Calu3 (cell line): ENCODE measurements around the gene HOMEZ. TPM values are rescaled to one million over a fixed set of nuclear protein-coding genes. Genes with fewer than 3 reads are reported as not detected.

Experiments
- BruUV-seq: library from RNA; stranded (reverse); fragments of 400-500 nt; replicated peaks from 2 replicates; lab custom pipeline; 2021; lab: Mats Ljungman, UMichigan
- CTCF ChIA-PET: fragments of 300-600 bp; sonication (Branson Sonifier 250); formaldehyde crosslinking; loops from one replicate; lab custom pipeline; 2022; ENCODE audit warnings: antibody characterized with exemption; lab: Charles Lee
- DNase-seq: peaks from one replicate; pipeline ENCODE4 v3.0.0; 2022
- H3K27ac Mint-ChIP-seq: one replicate; pipeline ENCODE4 v1.8.0; 2022; ENCODE audit warnings: mixed read lengths; ENCODE audit not compliant: unreplicated experiment
- H3K27me3 Mint-ChIP-seq: one replicate; pipeline ENCODE4 v1.8.0; 2022; ENCODE audit warnings: mixed read lengths; ENCODE audit not compliant: unreplicated experiment
- H3K36me3 Mint-ChIP-seq: one replicate; pipeline ENCODE4 v1.8.0; 2022; ENCODE audit warnings: mild to moderate bottlenecking, moderate library complexity, mixed read lengths; ENCODE audit not compliant: insufficient read depth, unreplicated experiment
- H3K4me1 Mint-ChIP-seq: one replicate; pipeline ENCODE4 v1.8.0; 2022; ENCODE audit warnings: mild to moderate bottlenecking, low read depth, mixed read lengths; ENCODE audit not compliant: unreplicated experiment
- H3K4me3 Mint-ChIP-seq: one replicate; pipeline ENCODE4 v1.8.0; 2022; ENCODE audit warnings: mild to moderate bottlenecking, low read depth, moderate library complexity, mixed read lengths; ENCODE audit not compliant: unreplicated experiment
- H3K9me3 Mint-ChIP-seq: one replicate; pipeline ENCODE4 v1.8.0; 2022; ENCODE audit warnings: low read depth, mixed read lengths; ENCODE audit not compliant: unreplicated experiment
- intact Hi-C: fragments of 100-400 bp; cut with micrococcal nuclease; formaldehyde crosslinking; loops from one replicate; pipeline ENCODE4 v1.10.0; 2022; ENCODE audit not compliant: unreplicated experiment
- total RNA-seq: library from RNA; stranded (reverse); gene quantifications from 2 replicates; pipeline ENCODE4 v1.2.3, GENCODE V29; 2022
- TF ChIP-seq, protein P1 (sequence below): fragments of 200-600 bp; IDR thresholded peaks from one replicate; pipeline ENCODE4 v1.8.0; 2022; ENCODE audit warnings: antibody characterized with exemption; ENCODE audit not compliant: unreplicated experiment

HOMEZ gene
- total RNA-seq, 1 experiment from 2014 or later: 19.3 TPM

DNA sequence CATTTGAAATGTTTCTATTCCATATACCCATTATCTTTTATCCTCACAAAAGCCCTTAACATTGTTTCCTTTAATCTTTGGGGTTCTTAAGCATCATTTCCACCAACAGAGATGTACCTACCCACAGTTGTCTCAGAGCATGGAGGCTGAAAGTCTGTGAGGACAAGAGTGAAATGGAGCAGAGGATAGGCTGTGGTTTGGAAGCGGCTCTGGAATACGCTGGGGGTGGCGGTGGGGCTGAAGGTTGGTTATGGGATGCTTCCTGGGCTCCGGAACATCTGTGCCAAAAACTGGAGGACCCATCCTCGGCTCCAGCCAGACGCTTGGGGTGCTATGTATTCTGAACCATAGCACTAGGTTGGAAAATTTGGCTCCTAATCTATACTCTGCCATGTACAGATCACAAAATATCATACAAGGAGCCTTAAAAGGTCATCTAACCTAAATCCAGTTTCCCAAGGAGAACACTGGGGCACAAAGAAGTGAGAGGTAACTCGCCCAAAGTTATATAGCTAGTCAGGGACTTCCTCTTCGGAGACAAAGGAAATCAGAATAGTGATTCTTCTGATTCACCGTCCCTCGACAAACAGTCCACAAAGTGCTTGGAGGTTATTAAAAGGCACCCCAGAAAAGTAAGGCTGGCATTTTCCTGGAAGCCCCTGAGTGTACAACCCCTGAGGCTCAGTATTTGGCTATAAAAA, 14.2 kb upstream of the HOMEZ start:
- Mint-ChIP-seq H3K27ac (peak overlapping the region; percentile 64), H3K27me3 (no peaks in the 10 kb centered on the region), H3K36me3 (peaks cover 37% of the 10 kb centered on the region), H3K4me3 (peak overlapping the region; percentile 89), H3K4me1 (peaks cover 25% of the 10 kb centered on the region), H3K9me3 (no peaks in the 10 kb centered on the region)
- TF ChIP-seq, protein P1, sequence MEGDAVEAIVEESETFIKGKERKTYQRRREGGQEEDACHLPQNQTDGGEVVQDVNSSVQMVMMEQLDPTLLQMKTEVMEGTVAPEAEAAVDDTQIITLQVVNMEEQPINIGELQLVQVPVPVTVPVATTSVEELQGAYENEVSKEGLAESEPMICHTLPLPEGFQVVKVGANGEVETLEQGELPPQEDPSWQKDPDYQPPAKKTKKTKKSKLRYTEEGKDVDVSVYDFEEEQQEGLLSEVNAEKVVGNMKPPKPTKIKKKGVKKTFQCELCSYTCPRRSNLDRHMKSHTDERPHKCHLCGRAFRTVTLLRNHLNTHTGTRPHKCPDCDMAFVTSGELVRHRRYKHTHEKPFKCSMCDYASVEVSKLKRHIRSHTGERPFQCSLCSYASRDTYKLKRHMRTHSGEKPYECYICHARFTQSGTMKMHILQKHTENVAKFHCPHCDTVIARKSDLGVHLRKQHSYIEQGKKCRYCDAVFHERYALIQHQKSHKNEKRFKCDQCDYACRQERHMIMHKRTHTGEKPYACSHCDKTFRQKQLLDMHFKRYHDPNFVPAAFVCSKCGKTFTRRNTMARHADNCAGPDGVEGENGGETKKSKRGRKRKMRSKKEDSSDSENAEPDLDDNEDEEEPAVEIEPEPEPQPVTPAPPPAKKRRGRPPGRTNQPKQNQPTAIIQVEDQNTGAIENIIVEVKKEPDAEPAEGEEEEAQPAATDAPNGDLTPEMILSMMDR: no peak
- CTCF ChIA-PET: interaction anchor here (0.6 to 2.7 kb wide), 7 partner anchors 10 to 505 kb away, joined by 3 to 8 read pairs (median 5); partner anchors contain the start of gene PABPN1
- intact Hi-C loops: loop anchor here (1.0 kb wide), 1 partner anchor 35 kb away; no protein-coding TSS in a partner anchor
- DNase-seq: no peak
- no TSS peak for BruUV-seq

DNA sequence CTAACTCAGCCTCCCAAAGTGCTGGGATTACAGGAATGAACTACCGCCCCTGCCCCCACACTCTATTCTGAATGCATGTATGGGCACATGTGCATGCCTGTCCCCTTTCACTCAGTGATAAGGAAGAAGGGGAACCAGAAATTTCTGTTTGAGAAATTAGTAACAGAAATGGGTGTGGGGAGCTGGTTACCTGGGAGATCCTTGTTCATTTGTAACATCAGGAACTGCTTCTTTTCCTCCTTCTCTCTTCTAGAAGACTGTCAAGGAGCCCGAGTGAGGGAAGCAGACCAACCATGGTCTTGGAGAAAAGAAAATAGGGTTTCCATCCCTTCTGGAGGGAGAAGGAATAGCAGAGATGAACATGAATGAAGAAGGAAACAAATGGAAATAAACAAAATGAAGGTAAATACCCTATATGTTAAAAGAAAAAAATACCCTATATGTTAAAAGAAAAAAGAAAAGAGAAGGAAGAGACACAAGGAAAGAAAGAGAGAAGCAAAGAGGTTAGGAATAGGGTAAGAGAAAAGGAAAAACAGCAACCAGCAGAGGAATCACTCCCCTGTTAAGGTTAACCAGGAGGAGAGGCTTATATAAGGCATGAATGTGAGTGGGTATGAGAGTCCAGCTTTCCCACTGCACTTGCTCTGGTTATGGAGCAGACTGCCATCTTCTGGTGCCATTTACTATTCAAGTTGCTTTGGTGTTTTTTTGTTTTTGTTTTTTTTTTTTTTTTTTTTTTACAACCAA, 13.5 kb upstream of the HOMEZ start:
- Mint-ChIP-seq H3K4me3 (peak overlapping the region; percentile 89), H3K27me3 (no peaks in the 10 kb centered on the region), H3K36me3 (peaks cover 39% of the 10 kb centered on the region), H3K4me1 (peaks cover 25% of the 10 kb centered on the region), H3K9me3 (no peaks in the 10 kb centered on the region), H3K27ac (peak overlapping the region; percentile 31)
- CTCF ChIA-PET: interaction anchor here (2.7 kb wide), 1 partner anchor 9 kb away, joined by 8 read pairs; no protein-coding TSS in a partner anchor
- TSS peak; percentile 90 for BruUV-seq
- intact Hi-C loops: loop anchor here (1.0 kb wide), 1 partner anchor 34 kb away; no protein-coding TSS in a partner anchor
- peak; percentile 49 for DNase-seq
- TF ChIP-seq, protein P1: no peak

DNA sequence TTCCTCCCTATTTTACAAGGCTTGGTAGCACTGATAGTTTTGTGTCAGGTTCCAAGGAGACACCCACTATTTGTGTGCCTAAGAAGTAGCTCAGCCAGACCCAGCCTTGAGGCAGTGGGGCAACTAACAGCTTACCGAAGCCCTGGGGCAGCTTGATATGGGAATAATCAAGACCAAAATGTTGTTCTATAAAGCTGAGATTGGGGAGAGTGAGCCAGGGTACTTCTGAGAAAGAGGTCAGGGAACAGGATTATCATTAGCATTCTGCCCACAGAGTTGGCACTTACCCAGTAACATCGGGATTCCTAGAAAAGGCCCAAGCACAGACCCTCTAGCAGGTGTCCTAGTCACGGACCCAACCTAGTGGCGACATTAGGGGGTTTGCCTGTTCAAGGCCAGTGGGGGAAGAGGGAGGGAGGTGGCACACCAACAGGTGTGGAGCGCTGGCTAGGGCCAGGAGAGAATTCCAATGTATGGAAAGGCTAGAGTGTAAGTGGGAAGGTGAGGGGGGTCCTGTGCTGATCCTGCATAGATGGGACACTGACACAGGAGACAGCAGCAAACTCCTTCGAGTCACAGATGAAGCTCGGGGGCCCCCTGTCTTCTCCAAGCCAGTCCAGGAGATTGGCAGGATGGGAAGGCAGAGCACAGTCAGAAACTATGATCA, 11.8 kb upstream of the HOMEZ start:
- DNase-seq: no peak
- TF ChIP-seq, protein P1: no peak
- intact Hi-C loops: no loop called here
- Mint-ChIP-seq H3K36me3 (peaks cover 37% of the 10 kb centered on the region), H3K4me1 (peaks cover 25% of the 10 kb centered on the region), H3K9me3 (no peaks in the 10 kb centered on the region), H3K4me3 (no peak overlapping the region), H3K27ac (no peak overlapping the region), H3K27me3 (no peaks in the 10 kb centered on the region)
- CTCF ChIA-PET: no interaction called here
- no TSS peak for BruUV-seq

DNA sequence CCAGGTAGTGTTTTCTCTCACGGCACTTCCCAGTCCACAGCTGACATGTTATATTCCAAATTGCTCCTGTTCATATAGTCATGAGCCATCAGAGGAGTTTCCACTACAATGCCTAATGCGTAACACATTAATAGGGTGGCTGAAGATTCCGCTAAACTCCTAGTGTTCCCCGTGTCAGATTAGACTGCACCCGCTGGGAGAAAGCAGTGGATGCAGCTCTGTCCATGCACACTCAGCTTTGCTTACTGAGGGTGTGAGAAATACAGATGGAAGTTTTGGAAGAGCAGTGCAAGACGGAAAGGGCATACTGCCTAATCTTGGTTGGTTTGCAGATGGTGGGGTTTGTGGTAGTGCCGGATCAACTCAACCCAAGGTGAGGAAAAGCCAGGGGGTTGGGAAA, 11.2 kb upstream of the HOMEZ start:
- Mint-ChIP-seq H3K4me1 (peaks cover 25% of the 10 kb centered on the region), H3K27ac (no peak overlapping the region), H3K36me3 (peaks cover 31% of the 10 kb centered on the region), H3K27me3 (no peaks in the 10 kb centered on the region), H3K4me3 (no peak overlapping the region), H3K9me3 (no peaks in the 10 kb centered on the region)
- no TSS peak for BruUV-seq
- CTCF ChIA-PET: no interaction called here
- DNase-seq: no peak
- TF ChIP-seq, protein P1: no peak
- intact Hi-C loops: no loop called here
